Stimulated activated CD4-positive, alpha-beta T cell treated with anti-CD3 and anti-CD28 coated beads, TNF-alpha, amount 100 ng/mL, for 24 hours (primary cell): Measurements from ENCODE around the gene LRRFIP1.

Experiments used
- DNase-seq, 3 experiments: peaks; one replicate each; pipeline ENCODE4 v3.0.0-alpha.2; 2020; ENCODE audit warnings: low read depth in 3 of 3

Gene LRRFIP1

DNA sequence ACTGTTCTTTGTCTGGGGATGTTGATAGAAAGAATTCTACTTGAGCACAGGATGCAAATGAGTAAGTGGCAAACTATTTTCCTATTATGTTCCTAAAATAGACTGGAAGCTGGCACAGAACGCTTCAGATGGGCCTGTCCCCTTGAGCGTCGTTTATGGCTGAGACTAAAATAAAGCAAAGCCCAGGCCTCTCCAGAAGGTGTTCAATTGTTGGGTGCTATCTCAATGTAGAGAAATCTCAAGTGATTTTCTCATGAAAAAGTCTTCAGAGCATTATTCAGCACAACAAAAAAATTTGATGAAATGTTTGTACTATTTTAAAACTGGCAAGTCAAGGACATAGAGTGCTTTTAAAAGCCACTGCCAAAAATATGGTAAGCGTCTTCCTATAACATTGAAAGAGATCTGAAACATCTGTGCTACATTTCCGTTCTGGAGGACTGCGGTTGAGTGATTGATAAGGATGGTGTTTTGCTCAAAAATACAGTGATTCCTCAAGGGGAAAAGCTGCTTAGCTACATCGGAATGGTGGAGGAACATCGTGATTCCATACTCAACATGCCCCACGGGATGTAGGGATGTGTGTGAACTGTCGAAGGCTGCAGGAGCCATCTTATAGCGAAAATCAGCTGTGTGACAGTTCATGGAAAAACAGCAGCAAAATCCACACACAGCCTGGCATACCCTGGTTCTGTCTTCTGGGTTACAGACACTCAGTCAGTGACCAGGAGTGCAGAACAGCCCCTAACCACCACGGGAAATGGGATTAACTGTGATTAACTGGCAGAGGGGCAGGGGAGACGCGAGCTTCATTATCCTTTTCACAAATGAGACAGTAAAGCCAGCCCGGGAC is 10.4 kb upstream of the LRRFIP1 start:
- DNase-seq = no peak

DNA sequence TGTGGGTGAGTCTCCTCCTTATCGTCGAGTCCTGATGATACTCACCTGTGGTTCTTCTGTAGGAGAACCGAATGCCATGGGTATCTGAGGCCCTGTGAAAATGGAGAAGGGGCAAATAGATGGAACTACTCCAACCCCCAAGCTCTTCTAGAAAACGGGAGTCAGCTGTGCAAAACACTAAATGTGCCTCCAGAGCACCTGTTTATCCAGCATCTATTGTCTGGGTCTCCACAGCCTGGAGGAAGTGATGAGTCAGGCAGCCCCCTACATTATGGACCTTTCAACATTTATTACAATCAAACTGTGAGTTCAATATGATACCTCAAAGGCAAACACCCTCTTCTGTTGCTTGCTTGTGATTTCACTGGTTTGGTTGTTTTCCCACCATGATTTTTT is 9.8 kb upstream of the LRRFIP1 start:
- DNase-seq = no peak

DNA sequence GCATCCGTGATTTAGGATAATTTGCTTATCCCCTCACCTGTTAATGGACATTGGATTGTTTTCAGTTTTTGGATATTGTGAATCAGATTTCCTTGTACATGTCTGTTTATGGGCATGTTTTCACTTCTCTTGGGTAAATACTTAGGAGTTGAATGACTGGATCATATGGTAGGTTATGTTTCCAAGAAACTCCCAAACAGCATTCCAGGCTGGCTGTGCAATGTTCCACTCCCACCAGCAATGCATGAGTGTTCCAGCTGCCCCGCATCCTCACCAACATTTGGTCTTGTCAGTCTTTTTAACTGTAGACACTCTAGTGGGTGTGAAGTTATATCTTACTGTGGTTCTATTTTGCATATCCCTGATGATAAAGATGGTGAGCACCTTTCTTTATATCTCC is 8.9 kb upstream of the LRRFIP1 start:
- no peak for DNase-seq

DNA sequence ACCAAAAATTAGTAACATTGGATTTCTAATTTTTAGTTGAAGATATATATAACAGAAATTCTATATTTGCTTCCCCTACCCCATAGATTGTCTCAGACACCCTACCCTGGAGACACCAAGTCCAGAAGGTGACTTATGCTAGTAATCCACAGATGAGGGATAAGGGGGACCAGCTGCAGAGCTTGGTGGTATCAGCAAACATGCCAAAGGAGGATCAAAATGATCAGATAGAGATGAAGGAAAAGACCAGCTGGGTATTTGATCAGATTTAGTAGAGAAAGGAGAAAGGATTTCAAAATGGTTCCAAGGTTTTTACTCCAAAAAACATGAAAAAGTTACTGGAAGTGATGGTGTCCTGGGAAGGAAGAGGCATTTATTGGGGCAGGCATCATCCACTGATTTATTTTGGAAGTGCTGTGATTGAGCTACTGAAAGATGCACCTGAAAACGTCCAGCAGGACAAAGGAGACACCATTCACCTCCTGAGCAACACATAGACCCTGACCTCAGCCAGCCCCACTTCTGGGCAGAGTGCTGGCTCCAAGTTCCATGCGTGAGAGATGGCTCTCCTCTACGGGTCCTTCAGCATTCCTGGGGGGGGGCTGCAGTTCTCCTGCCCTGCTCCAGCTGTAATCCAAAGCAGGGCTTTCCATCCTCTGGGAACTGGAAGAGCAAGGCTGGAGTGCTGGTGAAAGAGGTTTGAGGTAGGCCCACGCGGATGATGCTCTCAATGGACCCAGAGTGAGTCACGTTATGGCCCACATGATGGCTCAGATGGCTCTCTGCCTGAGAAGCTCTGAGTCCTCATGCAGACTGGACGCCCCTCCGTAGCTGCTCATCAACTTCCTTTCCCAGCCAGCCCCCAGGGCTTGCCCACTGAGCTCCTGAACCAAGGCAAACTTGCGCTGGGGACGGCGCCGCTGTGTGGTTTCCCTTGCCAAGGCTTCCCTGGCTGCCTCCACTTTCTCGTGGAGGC is 3.7 kb upstream of the LRRFIP1 start:
- DNase-seq = no peak

DNA sequence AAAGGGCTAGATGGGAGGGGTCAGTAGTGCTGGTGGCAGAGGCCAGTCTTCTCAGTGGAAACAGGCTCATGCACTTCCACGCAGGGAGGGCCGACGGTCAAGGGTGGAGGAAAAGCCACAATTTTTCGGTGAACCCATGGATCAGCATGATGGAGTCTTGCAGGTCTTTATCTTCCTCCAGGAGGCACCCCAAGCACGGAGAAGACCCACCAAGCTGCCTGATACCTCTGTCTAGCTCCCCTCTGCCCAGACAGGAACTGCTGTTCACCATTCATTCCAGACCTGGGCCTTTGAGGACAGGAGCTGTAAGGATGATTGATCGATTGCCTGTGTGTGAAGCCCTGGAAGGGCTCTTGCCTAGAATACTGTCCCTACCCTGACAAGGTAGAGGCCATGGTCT is 2.8 kb upstream of the LRRFIP1 start:
- DNase-seq = no peak

DNA sequence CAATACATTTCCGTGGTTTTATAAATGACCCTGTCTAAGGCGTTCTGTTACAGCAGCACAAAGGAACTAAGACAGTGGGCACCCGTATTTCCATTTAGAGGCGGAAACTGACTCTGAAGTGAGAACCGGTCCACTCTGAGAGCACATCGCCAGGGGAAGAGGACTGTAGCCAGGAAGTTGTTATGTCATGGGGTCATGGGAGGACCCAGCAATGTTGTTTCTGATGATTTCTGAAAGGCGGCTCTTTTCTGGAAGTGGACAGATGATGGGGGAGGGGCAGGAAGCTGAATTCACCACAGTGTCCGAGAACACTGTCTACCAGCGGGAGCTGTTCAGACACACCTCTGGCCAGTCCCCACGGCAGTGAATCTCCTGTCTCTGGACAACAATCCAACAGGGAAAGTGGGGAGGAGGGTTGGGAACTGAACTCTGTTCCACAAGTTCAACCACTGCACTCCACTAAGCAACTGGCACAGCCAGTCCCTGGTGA is 2.1 kb upstream of the LRRFIP1 start:
- no peak for DNase-seq

DNA sequence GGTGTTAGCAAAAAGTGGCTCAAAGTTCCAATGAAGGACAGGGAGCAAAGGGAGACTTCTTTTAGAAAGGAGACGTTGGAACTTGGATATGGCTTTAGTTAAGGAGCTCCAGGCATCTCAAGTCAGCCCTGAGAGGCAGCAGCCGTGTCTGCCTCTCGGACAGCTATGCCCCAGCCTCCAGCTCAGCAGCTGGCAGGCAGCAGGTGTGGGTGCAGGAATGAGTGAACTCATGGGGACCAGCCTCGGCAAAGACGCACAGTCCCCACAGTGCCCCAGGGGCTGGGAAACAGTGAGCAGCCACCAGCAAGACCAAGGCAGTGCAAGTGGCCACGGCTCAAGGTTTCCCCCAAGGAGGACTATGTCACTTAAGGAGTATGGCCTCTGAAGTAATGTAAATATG is 1.6 kb upstream of the LRRFIP1 start:
- DNase-seq = no peak

DNA sequence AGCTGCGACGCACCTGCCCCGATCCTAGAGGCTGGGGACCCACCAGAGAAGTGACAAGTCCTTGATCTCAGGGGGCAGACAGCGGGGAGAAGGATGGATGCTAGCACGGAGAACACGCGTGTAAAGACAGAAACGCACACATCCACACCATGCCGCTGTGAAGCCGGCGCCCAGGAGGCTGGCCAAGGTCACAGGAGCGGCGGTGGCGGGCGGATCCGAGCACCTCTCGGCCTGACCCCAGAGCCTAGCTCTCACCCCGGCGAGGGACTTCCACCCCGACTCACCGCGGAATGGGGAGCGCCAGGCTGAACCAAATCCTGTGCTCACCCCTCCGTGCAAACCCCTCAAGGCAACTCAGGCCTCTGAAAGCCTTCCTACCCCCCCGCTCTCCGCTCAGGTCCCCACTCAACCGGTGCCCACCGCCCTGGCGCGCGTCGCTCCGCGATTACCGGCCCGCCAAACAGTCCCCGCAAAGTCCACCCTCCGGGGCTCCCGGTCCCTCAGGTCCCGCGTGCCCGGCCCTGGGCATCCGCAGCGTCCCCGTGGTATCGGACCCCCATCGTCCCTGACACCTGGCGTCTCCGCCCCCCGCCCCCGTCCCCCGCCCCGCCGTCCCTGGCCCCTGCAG is 460 bp upstream of the LRRFIP1 start:
- DNase-seq = no peak

DNA sequence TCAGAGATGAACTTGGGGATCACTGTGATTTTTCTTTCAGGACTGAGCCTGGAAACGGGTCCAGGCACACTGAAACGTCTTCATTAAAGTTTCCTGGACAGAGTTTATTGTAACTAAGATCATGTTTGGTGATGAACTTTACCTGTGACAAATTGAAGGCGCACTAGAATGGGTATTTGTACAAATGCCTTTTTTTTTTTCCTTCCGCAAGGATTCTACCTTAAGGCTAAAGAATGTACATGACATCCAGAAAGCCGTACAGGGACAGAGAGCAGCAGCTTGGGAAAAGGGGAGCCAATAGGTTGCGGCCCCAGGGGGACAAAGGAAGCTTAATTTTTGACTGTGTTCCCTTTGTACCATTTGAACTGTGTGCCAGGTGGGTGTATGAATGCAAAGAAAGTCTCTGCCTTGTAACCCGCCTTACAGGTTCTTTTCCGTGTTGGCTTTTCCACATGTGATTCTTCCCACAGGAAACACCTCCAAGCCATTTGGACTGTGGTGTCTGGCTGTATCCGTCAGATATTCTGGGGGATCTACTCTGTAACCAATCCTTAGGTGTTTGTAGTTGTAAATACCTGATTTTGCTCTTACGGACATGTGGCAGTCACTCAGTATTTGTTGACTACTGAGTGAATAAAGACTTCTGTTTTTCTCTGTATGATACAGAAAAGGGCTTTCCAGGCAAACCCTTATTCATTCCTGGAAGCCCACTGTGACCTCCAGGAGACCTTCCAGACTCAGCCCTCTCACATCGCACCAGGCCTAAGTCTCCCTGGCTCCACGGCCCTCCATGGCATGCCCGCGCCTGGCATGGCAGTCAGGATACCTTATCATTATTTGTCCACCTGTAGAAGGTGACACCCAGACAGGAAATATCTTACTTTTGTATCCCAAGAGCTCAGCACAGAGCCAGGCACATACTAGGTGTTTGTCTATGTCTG is 1.1 kb downstream of the LRRFIP1 start:
- no peak for DNase-seq

DNA sequence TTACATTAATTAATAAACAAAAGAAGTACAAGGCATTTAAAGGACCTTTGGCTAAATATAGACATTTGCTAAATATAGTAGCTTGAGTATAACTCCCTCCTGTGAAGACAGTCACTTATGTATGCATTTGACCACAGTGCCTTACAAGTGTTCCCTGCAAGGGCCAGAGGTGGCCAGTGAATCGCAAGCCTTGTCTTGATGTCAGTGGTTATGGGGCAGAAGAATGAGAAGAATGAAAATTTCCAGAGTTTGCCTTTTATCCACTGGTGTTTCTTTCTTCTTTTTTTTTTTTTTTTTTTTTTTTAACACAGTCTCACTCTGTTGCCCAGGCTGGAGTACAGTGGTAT is 1.8 kb downstream of the LRRFIP1 start:
- no peak for DNase-seq

DNA sequence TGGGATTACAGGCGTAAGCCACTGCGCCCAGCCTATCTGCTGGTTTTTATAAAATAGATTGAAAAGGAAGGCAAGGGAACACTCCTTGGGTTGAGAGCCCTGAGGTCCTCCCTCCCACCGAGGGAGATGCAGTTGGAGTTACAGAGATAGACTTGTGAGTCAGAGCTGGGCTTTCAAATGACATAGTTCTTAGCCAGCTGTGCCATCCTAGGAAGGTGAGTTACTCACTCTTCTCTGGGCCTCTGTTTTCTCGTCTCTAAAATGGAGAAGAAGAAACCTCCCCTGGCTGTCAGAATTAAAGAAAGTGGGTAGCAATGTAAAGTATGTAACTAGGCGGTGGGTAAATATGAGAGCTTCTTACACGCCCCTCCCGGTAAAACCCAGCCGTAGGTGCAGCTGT is 2.4 kb downstream of the LRRFIP1 start:
- no peak for DNase-seq

DNA sequence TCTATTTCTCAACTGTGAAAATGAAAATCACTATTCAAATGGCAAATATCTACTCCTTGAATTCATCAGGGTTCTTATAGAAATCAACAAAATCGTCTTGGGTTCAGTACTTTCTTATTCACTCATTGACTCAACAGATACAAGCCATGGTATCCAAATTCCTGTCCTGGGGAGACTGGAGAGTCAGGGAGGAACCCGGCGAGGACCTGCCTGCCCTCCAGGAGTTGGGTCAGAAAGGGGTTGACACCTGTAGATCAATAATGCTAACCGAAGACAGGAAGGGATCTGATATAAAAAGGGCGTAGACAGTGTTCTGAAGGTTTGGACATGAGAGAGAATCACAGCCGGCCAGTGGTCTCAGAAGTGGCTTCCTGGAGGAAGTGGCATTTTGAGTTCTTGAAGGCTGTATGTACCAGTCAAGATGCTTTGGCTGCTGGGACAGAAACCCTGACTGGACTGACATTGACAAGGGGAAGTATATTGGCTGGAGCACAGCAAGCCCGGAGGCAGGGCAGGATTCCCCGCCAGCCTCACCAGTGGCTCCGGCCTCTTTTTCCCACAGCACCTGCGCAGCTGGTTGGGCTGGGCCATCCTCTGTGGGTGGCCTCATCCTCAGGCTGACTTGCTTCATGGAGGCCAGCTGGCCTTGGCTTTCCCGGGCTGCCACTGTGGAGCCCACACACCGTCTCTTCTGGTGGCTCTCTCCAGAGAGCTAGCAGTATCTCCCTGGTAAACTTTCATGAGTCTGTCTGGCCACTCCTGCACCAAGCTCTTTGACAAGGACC is 3.0 kb downstream of the LRRFIP1 start:
- no peak for DNase-seq

DNA sequence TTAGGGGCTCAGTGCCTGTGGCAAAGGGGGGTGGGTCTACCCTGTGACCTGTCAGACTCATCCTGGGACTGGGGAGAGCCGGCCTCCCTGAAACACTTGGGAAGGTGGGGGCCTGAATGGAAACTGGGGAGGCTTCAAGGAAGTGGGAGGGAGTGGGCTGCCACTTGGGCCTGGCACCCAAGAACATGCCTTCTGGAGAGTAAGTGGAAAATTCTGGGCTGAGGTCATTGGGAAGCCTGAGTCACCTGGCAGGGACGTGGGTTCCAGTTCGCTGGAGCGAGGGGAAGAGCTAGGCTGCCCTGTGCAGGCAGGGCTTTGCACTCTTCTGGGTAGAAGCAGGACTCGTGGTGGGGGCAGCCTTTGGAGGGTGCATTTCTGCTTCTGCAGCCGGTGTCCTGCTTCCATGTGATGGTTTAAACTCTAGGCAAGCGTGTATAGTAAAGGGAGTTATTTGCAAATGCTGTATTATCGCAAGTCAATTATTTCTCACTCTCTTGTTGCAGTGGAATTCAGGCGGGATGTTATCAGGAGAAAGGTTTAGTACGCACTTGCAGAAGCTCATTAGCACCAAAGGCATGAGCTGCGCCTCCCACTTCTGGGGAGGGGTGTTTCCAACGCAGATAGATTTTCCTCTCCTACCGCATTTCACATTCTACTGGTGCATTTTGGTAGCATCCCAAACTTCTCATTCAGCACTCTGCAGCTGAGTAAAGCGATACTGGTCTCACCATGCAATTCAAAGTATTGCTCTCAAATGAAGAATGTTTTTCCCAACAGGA is 3.8 kb downstream of the LRRFIP1 start:
- DNase-seq = no peak

DNA sequence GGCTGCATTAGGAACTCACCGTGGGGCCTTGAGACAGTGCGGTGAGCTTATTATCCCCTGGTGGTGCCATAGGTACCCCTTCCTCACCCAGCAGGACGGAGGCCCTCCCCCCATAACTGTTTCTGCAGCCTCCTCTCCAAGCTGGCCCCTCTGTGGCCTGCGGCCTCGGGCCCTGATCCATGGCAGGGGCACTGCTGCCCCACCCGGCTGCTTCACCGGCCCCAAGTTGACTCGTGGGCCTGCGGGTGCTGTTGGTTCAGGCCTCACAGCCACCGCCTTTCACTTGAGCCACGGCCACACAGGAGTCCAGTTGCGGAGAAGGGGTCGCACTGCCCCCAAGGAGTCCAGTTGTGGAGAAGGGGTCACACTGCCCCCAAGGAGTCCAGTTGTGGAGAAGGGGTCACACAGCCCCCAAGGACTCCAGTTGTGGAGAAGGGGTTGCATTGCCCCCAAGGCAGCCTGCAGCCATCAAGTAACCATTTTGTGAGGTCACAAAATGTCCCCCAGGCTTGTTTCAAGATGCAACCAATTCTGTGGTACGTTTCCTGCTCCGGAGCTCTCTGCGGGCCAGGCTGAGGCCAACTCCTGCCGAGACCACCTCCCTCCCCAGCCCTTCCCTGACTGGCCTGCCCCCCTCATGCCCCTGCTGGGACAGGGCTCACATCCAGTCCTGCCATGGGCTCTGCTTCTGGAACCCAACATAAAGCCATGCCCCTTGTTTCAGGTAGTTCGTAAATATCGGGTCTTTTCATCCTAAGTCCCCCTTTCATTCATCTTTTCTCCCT is 4.6 kb downstream of the LRRFIP1 start:
- DNase-seq = no peak

DNA sequence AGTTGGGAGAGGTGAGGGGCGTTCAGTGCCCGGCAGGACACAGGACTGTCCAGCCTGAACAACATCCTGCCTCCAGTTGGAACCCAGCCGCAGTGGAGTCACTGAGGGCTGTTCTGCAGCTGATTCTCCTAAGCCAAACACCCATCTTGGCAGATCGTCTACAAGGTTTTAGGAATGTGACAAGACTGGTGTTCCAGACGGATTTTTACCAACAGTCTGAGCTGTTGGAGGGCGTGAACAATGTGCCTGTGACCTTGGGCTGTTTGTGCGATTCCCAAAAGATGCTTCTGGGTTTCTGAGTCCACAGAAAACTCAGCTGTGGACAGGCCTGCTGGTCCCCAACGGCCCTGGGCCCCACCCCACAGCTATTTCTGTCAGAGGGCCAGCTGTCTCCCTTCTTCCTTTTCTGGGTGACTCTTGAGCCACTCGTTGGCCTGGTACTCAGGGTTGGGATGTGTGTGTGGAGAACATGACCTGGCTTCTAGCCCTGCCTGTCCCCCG is 5.7 kb downstream of the LRRFIP1 start:
- no peak for DNase-seq

DNA sequence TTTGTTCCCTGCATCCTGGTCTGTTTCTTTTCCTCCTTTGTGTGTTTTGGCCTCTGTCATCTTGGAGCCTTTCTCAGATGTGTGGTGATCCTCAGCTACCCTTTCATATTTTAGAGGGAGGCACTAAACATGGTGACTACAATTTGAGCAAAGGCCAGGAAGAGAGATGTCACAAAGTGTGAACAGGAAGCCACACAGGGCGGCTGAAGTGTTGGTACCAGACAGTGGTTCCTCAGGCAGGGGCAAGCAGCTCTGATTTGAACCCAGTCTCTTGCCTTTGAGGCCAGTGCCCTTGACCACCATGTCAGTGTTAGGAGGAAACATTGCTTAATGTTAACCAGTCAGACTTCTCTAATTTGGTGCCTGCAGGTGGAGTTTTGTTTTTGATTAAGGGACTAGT is 9.2 kb downstream of the LRRFIP1 start:
- DNase-seq = no peak

DNA sequence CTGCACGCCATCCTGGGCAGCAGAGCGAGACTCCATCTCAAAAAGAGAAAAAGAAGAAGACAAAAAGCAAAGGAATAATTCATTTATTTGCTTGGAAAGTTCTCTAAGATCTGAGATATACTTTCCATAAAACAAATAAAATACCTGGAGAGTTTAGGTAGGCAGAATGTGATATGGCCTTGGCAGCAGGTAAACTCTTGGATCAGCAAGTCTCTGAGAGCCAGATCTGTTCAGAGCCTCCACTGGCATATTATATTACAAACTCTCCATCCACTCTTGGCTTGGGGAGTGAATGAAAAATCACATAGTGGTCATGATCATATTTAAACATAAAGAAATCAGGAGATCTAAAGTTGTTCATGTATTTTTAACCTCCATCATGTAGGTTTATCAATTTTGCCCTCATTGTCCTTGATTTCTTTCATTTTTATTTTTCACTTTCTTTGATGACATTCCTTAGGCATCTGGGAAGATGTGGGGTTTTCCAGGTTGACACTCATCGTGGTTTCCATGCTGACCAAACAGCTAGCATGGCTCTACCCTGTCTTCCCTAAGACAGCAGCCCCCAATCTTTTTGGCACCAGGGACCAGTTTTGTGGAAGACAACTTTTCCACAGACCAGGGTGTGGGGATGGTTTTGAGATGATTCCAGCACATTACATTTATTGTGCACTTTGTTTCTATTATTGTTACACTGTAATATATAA is 10.2 kb downstream of the LRRFIP1 start:
- no peak for DNase-seq

DNA sequence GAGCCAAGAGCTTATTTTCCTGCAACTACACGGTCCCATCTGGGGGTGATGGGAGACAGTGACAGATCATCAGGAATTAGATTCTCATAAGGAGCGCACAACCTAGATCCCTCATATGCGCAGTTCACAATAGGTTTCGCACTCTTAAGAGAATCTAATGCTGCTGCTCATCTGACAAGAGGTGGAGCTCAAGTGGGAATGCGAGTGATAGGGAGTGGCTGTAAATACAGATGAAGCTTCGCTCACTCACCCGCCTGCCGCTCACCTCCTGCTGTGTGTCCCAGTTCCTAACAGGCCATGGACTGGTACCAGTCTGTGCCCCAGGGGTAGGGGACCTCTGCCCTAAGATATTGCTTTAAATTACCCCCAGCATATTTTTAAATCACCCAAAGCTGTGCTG is 10.8 kb downstream of the LRRFIP1 start:
- DNase-seq = no peak
